GM06990 (cell line): ENCODE measurements around the gene AFF3.
"Not testable (repeated sequence)": the region's sequence is repeated elsewhere in the genome, so short reads cannot be mapped to it uniquely, and the experiment has no call there.

Experiments
- DNase-seq: peaks from one replicate; pipeline ENCODE4 v3.0.0-alpha.2; 2011; ENCODE audit not compliant: insufficient read length; ENCODE audit errors: extremely low read depth
- H3K27me3 ChIP-seq: replicated peaks from 2 replicates; pipeline ENCODE4 v1.6.0; 2011; ENCODE audit warnings: low read length; ENCODE audit not compliant: control insufficient read depth, insufficient read depth
- H3K36me3 ChIP-seq: 2 replicates; pipeline ENCODE4 v1.5.1; 2011; ENCODE audit warnings: low read length; ENCODE audit not compliant: control insufficient read depth, insufficient read depth
- H3K4me3 ChIP-seq: replicated peaks from 2 replicates; pipeline ENCODE4 v1.5.1; 2011; ENCODE audit warnings: low read depth, mild to moderate bottlenecking, control low read depth, low read length
- TF ChIP-seq, protein P1 (sequence below): IDR thresholded peaks from 2 replicates; pipeline ENCODE4 v1.5.1; 2011; ENCODE audit warnings: low read length, control low read depth, mild to moderate bottlenecking, inconsistent platforms; ENCODE audit not compliant: insufficient read depth, poor library complexity, severe bottlenecking

Gene AFF3

DNA sequence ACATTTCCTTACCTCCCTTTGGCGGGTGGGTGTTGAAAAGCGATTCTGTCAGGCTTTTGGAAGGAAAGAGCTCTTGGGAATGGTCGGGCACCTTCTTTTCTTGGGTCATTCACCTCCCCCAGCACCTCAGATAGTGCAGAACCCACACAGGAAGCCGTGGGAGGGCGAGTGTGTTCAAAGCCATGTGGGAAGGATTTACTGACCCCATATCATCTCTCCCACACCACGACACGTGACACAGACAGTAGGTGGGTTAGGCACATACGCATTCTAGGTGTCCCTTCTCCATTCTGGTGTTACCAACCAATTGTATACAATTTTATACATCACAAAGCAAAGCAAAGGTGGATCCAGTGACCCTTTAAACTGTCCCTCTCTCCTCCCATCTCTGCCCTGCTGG, 388.9 kb downstream of the AFF3 start:
- TF ChIP-seq, protein P1, sequence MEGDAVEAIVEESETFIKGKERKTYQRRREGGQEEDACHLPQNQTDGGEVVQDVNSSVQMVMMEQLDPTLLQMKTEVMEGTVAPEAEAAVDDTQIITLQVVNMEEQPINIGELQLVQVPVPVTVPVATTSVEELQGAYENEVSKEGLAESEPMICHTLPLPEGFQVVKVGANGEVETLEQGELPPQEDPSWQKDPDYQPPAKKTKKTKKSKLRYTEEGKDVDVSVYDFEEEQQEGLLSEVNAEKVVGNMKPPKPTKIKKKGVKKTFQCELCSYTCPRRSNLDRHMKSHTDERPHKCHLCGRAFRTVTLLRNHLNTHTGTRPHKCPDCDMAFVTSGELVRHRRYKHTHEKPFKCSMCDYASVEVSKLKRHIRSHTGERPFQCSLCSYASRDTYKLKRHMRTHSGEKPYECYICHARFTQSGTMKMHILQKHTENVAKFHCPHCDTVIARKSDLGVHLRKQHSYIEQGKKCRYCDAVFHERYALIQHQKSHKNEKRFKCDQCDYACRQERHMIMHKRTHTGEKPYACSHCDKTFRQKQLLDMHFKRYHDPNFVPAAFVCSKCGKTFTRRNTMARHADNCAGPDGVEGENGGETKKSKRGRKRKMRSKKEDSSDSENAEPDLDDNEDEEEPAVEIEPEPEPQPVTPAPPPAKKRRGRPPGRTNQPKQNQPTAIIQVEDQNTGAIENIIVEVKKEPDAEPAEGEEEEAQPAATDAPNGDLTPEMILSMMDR: no peak
- no peak for DNase-seq
- Histone ChIP-seq H3K27me3 (no peaks in the 10 kb centered on the region), H3K36me3 (no peaks in the 10 kb centered on the region), H3K4me3 (no peak overlapping the region)

DNA sequence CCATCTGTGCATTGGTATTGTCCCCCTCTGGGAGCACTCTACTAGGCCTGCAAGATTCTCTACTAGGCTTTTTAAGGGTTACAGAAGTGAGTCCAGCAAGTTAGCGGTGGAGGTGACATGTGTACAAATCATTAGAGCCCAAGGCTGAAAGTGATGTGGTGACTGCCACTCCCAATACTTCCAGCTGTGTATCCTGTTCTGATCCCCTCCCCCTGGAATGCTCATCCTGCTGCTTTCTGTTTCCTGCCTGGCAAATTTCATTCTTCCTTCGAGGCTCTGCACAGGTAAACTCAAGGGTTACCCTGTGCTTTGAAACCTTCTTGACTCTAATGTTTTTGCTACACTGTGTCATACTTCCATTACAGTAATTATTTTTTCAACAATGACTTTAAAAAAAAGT, 394.0 kb downstream of the AFF3 start:
- no peak for DNase-seq
- TF ChIP-seq, protein P1: no peak
- H3K4me3 ChIP-seq: no peak overlapping the region

DNA sequence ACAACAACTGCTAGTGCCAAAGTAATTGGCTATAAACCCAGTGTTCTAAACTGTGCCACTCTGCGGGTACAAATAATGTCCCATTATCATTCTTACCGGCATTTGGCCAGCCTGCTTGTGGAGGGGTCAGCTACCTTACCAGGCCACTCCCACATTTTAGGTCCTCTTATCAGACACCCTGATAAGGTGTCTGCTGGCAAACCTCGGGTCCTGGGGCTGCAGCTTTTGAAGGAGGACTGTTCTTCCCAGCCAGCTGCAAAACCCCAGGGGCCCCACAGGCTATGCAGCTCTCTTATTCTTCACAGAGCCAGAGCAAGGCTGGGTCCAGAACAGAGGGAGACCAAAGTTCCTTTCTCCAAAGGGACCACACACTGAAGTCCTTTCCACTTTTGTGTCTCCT, 394.5 kb downstream of the AFF3 start:
- no peak overlapping the region for H3K4me3 ChIP-seq
- no peaks in the 10 kb centered on the region for H3K27me3 ChIP-seq
- DNase-seq: no peak
- TF ChIP-seq, protein P1: no peak
- H3K36me3 ChIP-seq: no peaks in the 10 kb centered on the region

More for the DNA sequence above, 394.0 kb downstream of the AFF3 start:
- no peaks in the 10 kb centered on the region for H3K36me3 ChIP-seq
- H3K27me3 ChIP-seq: no peaks in the 10 kb centered on the region

DNA sequence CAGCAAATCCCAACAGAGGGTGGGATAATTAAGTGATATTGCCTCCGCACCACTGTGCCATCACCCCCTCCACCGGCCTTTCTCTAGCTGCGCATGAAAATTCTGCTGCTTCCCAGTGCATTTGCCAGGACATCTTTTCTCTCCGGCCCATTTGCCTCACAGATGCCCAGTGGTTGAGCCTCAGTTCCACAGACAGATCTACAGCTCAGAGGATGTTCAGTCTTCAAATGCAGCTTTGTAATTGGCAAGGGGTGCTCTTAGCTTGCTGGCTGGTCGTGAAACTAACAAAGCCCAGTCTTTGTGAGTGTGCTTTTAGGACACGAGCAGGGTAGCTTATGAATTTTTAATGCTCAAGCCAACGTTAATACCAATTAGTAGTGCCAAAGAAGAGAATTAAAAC, 399.2 kb downstream of the AFF3 start:
- TF ChIP-seq, protein P1: no peak
- Histone ChIP-seq H3K36me3 (no peaks in the 10 kb centered on the region), H3K27me3 (no peaks in the 10 kb centered on the region), H3K4me3 (no peak overlapping the region)
- no peak for DNase-seq

DNA sequence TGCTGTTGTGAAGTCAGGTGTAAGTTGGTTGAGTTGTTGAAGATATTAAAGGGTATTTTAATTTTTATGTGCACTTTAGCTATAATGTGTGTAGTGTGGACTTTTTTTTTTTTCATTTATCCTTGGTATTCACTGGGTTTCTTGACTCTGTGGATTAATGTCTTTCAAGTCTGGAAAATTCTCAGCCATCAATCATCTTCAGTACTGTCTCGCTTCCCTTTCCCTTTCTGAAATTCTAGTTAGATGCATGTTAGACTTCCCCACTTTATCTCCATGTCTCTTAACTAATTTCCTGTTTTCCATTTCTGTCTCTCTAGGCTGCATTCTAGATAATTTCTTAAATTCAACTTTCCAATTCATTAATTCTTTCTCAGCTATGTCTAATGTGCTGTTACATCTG, 404.9 kb downstream of the AFF3 start:
- no peak for DNase-seq
- H3K27me3 ChIP-seq: no peaks in the 10 kb centered on the region
- TF ChIP-seq, protein P1: no peak
- no peak overlapping the region for H3K4me3 ChIP-seq
- no peaks in the 10 kb centered on the region for H3K36me3 ChIP-seq

DNA sequence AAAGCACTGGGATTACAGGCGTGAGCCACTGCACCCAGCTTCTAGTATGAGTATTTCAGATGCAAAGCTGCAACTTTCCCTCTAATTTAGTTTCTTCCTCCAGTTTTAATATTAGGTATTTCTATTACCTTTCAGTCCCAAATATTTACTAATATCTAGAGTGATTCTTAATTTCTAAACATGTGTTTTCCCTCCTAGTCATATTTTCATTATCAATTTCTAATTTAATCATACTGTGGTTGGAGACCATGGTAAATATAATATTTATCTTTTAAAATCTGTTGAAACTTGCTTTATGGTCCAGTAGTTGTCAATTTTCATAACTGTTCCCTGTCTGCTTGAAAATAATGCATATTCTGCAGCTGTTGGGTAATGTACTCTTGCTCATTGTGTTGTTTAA, 406.6 kb downstream of the AFF3 start:
- TF ChIP-seq, protein P1: no peak
- Histone ChIP-seq H3K4me3 (no peak overlapping the region), H3K36me3 (no peaks in the 10 kb centered on the region), H3K27me3 (no peaks in the 10 kb centered on the region)
- peak; percentile 31 for DNase-seq

DNA sequence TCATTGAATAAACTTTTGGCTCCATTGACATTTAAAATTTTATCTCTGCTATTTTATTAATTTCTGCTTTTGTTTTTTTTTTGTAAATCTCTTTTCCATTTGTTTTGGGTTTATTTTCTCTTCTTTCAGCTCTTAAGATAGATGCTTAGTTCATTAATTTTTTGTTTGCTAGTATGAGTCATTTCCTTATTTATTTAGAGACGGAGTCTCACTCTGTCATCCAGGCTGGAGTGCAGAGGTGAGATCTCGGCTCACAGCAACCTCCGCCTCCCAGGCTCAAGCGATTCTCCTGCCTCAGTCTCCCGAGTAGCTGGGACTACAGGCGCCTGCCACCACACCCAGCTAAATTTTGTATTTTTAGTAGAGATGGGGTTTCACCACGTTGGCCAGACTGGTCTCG, 407.1 kb downstream of the AFF3 start:
- not testable (repeated sequence) for H3K36me3 ChIP-seq, H3K27me3 ChIP-seq, DNase-seq, H3K4me3 ChIP-seq
